ENCODE measurements around the gene RAD51.
A peak's percentile ranks its signal among the peaks of the same experiment; 100 is the strongest.

GRCh38 chr15:40754883-40755811, 60.2 kb downstream of the RAD51 start, which contains the start of gene RMDN3:
- no peak for TF ChIP-seq CTCF (IDR thresholded peaks at IDR 0.05 in 4 of 5, conservative IDR thresholded peaks at IDR 0.05 in 1 of 5)
- peak; percentile 78 to 80 for TF ChIP-seq POLR2A (IDR thresholded peaks at IDR 0.05)
